22Rv1 (cell line): ENCODE data around the gene SYTL3.

Experiments
- ZFX ChIP-seq: fragments of 450-650 bp; IDR thresholded peaks from 2 replicates; pipeline ENCODE4 v1.6.1; 2017; ENCODE audit warnings: antibody characterized with exemption, borderline replicate concordance
- TF ChIP-seq, protein P1 (sequence below): fragments of 450-650 bp; IDR thresholded peaks from 2 replicates; pipeline ENCODE4 v1.5.1; 2017; ENCODE audit warnings: mild to moderate bottlenecking

DNA sequence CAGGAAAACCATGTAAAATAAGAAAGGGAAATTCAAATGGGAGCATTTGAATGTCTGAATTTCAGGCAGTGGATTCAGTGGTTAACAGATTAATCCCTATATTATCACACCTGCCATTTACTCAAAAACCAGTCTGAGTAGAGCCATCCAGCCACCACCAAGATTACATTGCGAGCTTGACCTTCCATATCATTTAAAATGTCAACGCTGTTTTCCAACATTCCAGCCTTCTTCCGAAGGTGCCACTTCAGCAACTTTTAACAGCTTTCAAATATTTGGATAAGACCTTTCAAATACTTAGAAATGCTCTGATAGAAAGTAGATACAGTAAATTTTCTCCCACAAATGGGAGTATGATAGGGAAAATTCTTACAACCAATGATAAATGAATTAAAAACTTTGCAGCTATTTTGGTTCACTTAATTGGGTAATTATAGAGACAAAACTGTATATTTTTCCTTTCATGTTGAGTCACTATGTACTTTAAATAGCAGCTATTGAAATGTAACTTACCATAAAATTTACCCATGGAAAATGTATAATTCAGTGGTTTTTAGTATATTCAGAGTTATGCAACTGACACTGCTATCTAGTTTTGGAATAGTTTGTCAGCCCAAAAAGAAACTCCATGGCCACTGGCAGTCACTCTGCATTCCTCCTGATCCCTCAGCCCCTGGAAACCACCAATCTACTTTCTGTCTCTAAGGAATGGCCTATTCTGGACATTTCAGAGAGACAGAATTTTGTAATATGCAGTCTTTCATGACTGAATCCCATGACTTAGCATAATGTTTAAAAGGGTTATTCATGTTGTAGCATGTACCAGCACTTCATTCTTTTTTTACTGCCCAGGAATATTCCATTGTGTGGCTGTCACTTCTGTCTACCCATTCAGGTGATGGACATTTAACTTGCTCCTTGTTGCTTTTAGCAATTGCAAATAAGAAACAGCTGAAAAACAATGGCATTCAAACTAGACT, 147.8 kb downstream of the SYTL3 start:
- TF ChIP-seq, protein P1, sequence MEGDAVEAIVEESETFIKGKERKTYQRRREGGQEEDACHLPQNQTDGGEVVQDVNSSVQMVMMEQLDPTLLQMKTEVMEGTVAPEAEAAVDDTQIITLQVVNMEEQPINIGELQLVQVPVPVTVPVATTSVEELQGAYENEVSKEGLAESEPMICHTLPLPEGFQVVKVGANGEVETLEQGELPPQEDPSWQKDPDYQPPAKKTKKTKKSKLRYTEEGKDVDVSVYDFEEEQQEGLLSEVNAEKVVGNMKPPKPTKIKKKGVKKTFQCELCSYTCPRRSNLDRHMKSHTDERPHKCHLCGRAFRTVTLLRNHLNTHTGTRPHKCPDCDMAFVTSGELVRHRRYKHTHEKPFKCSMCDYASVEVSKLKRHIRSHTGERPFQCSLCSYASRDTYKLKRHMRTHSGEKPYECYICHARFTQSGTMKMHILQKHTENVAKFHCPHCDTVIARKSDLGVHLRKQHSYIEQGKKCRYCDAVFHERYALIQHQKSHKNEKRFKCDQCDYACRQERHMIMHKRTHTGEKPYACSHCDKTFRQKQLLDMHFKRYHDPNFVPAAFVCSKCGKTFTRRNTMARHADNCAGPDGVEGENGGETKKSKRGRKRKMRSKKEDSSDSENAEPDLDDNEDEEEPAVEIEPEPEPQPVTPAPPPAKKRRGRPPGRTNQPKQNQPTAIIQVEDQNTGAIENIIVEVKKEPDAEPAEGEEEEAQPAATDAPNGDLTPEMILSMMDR = no peak
- no peak for TF ChIP-seq ZFX
